Stimulated activated CD8-positive, alpha-beta memory T cell treated with anti-CD3 and anti-CD28 coated beads, Interleukin-4, amount 100 ng/mL, for 4 hours (primary cell): ENCODE measurements around the gene ATP8B3.

Source experiments
- DNase-seq, 2 donors: peaks; one replicate each; pipeline ENCODE4 v3.0.0-alpha.2; 2020; ENCODE audit warnings: low read depth in 2 of 2, low spot score in 1 of 2

Gene ATP8B3

GRCh38 chr19:1816530-1817298 is 4.6 kb upstream of the ATP8B3 start:
- no peak for DNase-seq

DNA sequence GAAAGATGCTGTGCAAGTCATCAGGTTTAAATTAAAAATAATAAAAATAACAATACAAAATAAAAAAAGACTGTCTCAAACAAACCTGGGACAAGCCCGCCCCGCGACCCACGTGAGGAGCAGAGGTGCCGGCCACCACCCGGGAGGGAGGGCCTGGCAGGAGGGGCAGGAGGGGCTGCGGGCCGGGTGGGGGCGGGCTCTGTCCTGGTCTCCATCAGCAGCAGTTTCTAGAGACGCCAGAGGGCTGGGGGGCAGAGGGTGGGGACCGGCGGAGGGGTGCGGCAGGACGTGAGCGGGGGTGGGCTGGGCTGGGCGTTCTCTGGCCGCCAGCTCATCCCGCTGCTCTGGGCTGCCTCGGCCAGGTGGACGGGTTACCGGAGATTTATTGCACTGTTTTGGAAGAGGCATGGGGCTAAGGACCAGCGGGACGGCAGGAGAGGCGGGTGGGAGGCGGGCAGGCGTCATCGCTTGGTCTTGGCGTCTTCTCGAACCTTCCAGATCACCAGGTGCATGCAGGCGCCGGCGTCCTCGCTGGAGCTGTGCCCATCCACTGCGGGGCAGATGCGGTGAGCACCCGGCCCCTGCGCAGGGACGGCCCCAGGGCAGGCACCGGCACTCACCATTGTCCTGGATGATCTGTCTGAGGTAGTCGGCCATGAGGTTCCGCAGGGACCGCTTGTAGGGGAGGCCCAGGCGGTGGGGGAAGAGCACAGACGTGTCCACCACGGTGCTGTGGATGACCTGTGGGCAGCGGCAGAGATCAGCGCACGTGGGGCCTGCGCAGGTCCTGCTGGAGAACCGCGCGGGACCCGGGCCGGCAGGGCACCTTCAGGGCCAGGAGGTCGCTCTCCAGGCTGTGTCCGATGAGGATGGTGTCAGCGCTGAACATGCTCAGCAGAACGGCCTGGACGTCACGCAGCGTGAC is 3.8 kb upstream of the ATP8B3 start:
- DNase-seq, result no peak

DNA sequence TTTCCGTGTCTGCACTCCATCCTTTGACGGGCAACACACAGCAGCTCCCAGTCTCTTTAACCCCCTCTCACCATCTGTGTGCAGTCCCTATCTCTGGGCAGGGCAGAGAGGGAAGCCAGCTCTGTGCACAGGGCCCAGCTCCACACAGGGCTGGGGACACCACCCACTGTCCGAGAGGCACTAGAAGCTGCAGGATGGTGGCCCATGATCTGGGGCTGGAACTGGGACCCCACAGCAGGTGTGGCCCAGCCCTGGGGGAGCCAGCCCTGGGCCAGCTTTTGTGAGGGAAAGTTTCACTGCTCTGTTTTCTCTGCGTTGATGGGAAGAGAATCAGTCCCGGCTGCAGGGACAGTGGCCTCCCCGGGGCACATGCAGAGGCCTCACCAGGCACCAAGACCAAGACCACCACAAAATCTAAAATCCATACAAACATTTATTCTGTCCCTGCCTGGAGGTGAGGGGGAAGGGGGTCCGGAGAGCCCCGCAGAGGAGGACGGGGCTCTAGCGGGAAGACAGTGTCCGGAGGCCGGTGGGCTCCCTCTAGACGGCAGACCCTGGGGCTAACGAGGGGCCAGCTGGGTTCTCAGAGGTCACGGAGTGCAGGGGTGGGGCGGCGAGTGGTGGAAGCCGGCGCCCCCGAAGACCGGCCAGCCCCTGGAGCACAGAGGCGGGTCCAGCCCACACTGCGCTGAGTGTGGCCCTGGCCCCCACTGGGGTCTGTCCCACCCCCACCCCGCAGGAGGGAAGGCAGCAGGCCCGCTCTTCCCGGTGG is 2.9 kb upstream of the ATP8B3 start:
- no peak for DNase-seq

DNA sequence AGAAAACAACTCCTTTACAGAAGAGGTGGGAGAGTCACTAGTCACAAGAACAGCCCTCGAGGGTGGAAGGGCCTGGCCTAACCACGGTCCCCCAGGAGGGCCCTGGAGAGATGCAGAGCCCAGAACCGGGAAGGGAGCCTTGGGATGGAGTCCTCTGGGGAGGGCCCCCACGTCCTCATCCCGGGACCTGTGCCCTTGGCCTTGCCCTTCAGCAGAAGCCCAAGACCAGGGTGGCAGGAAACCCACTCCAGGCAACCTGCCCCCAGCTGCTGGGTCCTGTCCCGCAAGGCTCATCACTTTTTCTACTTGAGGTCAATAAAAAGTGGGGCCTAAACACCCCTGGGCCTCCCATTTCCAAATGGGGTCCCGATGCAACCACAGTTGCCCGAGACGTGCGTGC is 2.3 kb upstream of the ATP8B3 start:
- no peak for DNase-seq

DNA sequence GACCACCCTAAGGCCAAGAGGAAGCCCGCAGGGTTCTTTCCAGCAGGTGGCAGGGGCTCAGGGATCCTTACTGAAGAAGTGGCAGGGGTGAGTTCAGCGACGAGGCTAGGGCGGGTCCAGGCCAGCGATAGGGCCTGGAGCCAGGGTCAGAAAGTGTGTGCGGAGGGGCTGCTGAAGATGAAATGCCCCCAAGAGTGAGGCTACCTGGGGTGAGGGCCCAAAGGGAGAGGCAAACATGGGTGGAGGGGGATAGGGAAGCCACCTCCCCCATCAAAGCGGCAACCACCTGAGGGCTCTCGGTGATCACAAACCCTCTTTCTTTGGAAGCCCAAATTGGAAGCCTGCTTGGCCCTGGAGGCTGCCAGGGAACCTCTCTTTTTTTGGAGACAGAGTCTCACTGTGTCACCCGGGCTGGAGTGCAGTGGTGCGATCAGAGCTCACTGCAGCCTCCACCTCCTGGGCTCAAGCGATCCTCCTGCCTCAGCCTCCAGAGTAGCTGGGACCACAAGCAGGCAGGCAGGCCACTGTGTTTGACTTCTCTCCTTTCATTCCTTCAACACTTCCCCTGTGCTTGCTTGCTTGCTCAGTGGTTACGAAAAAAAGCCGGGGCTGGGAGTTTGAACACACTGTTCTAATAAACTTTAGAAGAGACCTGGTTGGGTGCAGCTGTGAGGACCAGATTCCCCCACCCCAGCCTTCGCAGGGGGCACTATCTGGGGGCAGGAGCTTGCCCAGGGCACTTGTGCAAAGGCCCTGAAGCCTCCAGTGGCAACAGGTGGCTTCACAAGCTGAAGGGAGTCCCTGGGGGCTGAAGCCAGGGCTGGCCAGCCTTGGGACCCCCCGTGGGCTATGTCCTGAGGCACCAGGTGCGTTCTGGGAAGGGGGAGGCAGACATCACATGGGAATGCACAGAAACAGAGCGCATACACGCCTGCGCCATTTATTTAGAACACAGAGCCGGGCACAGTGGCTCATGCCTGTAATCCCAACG is 1.4 kb upstream of the ATP8B3 start:
- DNase-seq, result no peak

- peak; percentile 51 to 56 for DNase-seq
Measured at GRCh38 chr19:1812426-1813191, 533 bp upstream of the ATP8B3 start.

- peak; percentile 22 to 30 for DNase-seq
Measured at GRCh38 chr19:1811472-1811894, 593 bp downstream of the ATP8B3 start.

DNA sequence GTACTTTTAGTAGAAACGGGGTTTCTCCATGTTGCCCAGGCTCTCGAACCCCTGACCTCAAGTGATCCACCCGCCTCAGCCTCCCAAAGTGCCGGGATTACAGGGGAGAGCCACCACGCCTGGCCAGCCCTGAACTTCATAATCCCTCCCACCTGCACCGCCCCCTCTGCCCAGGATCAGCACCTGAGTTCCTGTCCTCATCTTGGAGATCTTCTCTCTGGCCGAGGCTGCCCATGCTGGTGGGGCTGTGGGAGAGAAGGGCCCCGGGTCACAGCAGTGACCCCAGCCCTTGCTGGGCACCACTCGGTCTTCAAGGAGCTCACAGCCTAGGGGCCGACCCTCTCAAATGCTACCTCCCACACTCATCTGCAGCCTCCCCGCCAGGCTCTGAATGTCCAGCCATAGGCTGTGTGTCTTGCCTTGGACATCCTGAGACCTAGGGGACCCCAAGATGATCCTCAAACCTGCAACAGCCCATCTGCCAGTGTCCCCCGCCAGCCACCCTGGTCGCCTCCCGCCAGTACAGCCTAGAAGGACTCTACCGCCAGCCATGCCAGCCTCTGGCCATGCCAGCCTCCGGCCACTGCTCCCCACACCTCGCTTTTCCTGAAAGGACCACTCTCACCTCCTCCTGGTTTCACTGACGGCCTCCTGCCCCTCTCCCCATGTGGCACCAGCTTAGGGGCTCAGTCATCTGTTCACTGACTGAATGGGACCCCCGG is 1.5 kb downstream of the ATP8B3 start:
- DNase-seq, result no peak

DNA sequence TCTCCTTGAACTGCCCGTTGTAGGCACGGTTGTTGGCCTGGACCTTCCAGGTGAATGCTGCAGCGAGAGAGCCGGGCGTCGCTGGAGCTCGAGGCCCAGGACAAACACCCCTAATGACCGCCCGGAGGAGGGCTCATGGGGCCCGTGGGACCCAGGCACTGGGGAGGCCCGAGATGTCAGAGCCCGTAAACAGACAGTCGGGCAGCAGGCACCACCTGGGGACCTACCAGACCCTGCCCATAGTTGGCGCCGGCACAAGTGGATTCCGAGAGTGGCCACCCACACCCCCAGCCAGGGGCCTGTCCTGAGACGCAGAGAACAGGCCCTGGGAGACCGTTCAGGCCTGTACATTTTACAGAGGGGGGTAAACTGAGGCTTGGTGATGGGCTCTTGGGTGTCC is 2.4 kb downstream of the ATP8B3 start:
- no peak for DNase-seq

DNA sequence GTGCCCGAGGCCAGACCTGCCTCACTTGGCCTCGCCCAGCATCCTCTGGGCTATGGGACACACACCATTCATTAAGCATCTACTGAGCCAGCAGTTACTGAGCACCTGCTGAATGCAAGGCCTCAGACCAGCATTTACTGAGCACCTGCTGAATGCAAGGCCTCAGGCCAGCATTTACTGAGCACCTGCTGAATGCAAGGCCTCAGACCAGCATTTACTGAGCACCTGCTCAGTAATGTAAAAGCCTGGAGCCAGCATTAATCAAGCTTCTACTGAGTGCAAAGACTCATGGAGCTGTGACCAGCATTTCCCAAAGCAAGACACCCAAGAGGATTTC is 3.7 kb downstream of the ATP8B3 start:
- DNase-seq, result no peak

DNA sequence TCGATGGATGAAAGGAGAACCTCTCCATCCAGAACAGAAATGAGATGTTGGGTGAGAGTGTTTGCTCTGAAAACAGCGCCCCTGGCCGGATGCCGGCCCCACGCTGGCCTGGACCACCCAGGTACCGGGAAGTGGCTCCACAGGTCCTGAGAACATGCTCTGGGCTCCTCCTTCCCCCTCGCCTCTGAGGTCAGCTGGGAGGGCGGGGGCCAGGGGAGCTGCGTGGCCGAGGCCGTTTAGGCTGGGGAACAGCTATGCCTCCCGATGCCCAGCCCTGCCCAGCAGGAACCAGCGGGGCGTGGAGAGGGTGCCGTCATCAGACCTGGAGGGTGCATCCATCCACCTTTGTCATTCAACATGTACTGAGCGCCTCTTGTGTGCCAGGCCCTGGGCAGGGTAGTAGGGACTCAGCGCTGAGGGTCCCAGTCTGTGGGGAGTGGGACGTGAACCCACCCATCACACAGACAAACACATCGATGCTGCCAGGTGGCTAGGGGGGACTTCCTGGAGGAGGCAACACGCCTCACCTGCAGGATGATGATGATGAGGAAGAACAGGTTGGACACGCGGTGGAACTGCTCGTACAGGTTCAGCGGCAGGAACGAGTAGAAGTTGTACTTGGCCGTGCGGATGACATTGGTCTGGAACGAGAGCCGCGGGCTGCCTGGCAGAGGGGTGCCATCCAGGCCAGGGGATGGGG is 4.2 kb downstream of the ATP8B3 start:
- no peak for DNase-seq

- no peak for DNase-seq
Measured at GRCh38 chr19:1807030-1807694, 4.9 kb downstream of the ATP8B3 start.

GRCh38 chr19:1806184-1807029 is 5.7 kb downstream of the ATP8B3 start:
- no peak for DNase-seq

- DNase-seq, result no peak
Measured at GRCh38 chr19:1805401-1806183, 6.5 kb downstream of the ATP8B3 start.

GRCh38 chr19:1804858-1805257 is 7.2 kb downstream of the ATP8B3 start:
- DNase-seq, result no peak

DNA sequence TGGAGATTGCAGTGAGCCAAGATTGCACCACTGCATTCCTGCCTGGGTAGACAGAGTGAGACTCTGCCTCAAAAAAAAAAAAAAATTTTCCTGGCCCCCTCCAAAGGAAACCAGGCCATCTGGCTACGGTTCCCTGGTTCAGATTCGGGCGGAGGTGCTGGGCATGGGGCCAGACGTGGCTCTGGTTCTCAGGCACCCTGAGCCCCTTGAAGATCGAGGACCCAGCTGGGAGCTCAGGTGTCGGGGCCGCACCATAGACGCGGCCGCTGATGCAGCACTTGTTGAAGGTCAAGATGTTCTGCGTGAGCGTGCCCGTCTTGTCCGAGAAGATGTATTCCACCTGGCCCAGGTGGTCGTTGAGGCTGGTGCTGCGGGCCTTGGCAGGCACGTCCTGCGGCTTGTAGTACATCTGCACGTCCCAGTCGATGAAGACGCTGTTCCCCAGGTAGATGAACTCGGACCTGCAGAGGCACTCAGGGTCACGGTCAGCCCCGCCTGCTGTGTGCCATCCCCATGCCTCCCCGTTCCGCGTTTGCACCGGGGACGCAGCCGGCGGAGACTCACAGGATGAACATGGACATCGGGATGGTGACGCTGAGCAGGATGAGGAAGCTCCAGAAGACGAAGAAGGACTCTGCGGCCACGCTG is 12.3 kb downstream of the ATP8B3 start:
- no peak for DNase-seq
